DMS153 treated with DMSO at 0.1 percent for 48 hours (cell line): ENCODE results near the gene CERS5.

ENCODE experiments used
- DNase-seq: peaks from one replicate; lab custom pipeline; 2025; ENCODE audit not compliant: unreplicated experiment; lab: John Stamatoyannopoulos, UW

CERS5 gene

GRCh38 chr12:50132505-50133135 lies 34.5 kb downstream of the CERS5 start:
- DNase-seq, result no peak

- no peak for DNase-seq
Measured at GRCh38 chr12:50129290-50129689, 37.9 kb downstream of the CERS5 start.

- no peak for DNase-seq
Measured at GRCh38 chr12:50127546-50127945, 39.6 kb downstream of the CERS5 start.

- no peak for DNase-seq
Measured at GRCh38 chr12:50123203-50123602, 44.0 kb downstream of the CERS5 start.

- no peak for DNase-seq
Measured at GRCh38 chr12:50121641-50122040, 45.5 kb downstream of the CERS5 start.

- DNase-seq, result no peak
Measured at GRCh38 chr12:50120953-50121352, 46.2 kb downstream of the CERS5 start.

GRCh38 chr12:50120521-50120920 lies 46.6 kb downstream of the CERS5 start:
- no peak for DNase-seq

GRCh38 chr12:50119387-50119786 lies 47.8 kb downstream of the CERS5 start:
- no peak for DNase-seq

GRCh38 chr12:50117057-50117622 lies 50.0 kb downstream of the CERS5 start:
- no peak for DNase-seq

- no peak for DNase-seq
Measured at GRCh38 chr12:50112456-50113218, 54.5 kb downstream of the CERS5 start.

GRCh38 chr12:50111693-50112455 lies 55.3 kb downstream of the CERS5 start, which contains the start of gene COX14:
TSS of gene COX14 (plus strand) at chr12:50112236. CDS start at chr12:50120044, 7,808 bp downstream.
- peak; percentile 98 for DNase-seq

- no peak for DNase-seq
Measured at GRCh38 chr12:50111395-50111692, 55.8 kb downstream of the CERS5 start.

GRCh38 chr12:50110762-50111351 lies 56.3 kb downstream of the CERS5 start:
- peak; percentile 68 for DNase-seq

GRCh38 chr12:50110127-50110761 lies 56.9 kb downstream of the CERS5 start:
- peak; percentile 31 for DNase-seq

- no peak for DNase-seq
Measured at GRCh38 chr12:50109319-50109718, 57.9 kb downstream of the CERS5 start.

- DNase-seq, result no peak
Measured at GRCh38 chr12:50107416-50108268, 59.5 kb downstream of the CERS5 start.

GRCh38 chr12:50106907-50107306 lies 60.3 kb downstream of the CERS5 start:
- DNase-seq, result no peak

GRCh38 chr12:50105913-50106450 lies 61.2 kb downstream of the CERS5 start:
- DNase-seq, result no peak
